HepG2 (cell line): ENCODE measurements around the gene KRT40. TPM values are rescaled to one million over a fixed set of nuclear protein-coding genes. Genes with fewer than 3 reads are reported as not detected.

Source experiments
- CSRNP2 ChIP-seq: sonication (generic); formaldehyde crosslinking; conservative IDR thresholded peaks from 2 replicates; pipeline ENCODE4 v1.8.0; 2022; ENCODE audit warnings: low read depth, missing genetic modification reagents
- DR1 ChIP-seq: sonication (generic); formaldehyde crosslinking; IDR thresholded peaks from 2 replicates; pipeline ENCODE4 v1.8.0; 2021; ENCODE audit warnings: mild to moderate bottlenecking, missing genetic modification reagents, inconsistent platforms
- FOSL2 ChIP-seq: sonication (generic); formaldehyde crosslinking; IDR thresholded peaks from 2 replicates; pipeline ENCODE4 v1.4.0; 2020; ENCODE audit warnings: missing genetic modification reagents
- PHF20 ChIP-seq: sonication (generic); formaldehyde crosslinking; IDR thresholded peaks from 2 replicates; pipeline ENCODE4 v1.5.0; 2020; ENCODE audit warnings: mild to moderate bottlenecking, missing genetic modification reagents
- PLSCR1 ChIP-seq: sonication (generic); formaldehyde crosslinking; IDR thresholded peaks from 2 replicates; pipeline ENCODE4 v1.5.0; 2020; ENCODE audit warnings: missing genetic modification reagents, mild to moderate bottlenecking, borderline replicate concordance
- SALL1 ChIP-seq: sonication (generic); formaldehyde crosslinking; IDR thresholded peaks from 2 replicates; pipeline ENCODE4 v1.8.0; 2022; ENCODE audit warnings: mild to moderate bottlenecking, missing genetic modification reagents
- SALL2 ChIP-seq: sonication (generic); formaldehyde crosslinking; IDR thresholded peaks from 2 replicates; pipeline ENCODE4 v1.8.1; 2023; ENCODE audit warnings: mild to moderate bottlenecking, missing genetic modification reagents, inconsistent platforms
- SMARCC2 ChIP-seq: fragments of 450-650 bp; IDR thresholded peaks from 2 replicates; pipeline ENCODE4 v1.6.1; 2017; ENCODE audit warnings: antibody characterized with exemption, mild to moderate bottlenecking
- ZBTB7A ChIP-seq: sonication (generic); formaldehyde crosslinking; IDR thresholded peaks from 2 replicates; pipeline ENCODE4 v1.8.0; 2022; ENCODE audit warnings: mild to moderate bottlenecking, missing genetic modification reagents
- ZNF788 ChIP-seq: sonication (generic); formaldehyde crosslinking; IDR thresholded peaks from 2 replicates; pipeline ENCODE4 v1.5.0; 2020; ENCODE audit warnings: mild to moderate bottlenecking, missing genetic modification reagents, borderline replicate concordance
- ZSCAN21 ChIP-seq: sonication (generic); formaldehyde crosslinking; IDR thresholded peaks from 2 replicates; pipeline ENCODE4 v1.8.0; 2022; ENCODE audit warnings: mild to moderate bottlenecking, missing genetic modification reagents, moderate library complexity, borderline replicate concordance
- polyA plus RNA-seq, 8 experiments: library from polyadenylated mRNA; depleted of rRNA in 3 of 8; stranded (reverse) in 7 of 8; unstranded in 1 of 8; fragments of >200 nt; fragmentation: Illumina TruSeq in 4 of 8; extraction: Trizol in 4 of 8; gene quantifications; 2 replicates each; pipeline versions ENCODE4 v1.2.1 to v1.2.3, GENCODE V29; 2011 to 2016; ENCODE audit warnings: low read depth in 4 of 8, missing spikeins in 1 of 8, mixed read lengths in 1 of 8; ENCODE audit not compliant: insufficient read depth in 1 of 8
- total RNA-seq, 5 experiments: library from RNA; depleted of rRNA; stranded (reverse); fragments of >200 nt; fragmentation: Illumina TruSeq; extraction: Trizol; gene quantifications; 2 replicates each; pipeline ENCODE4 v1.2.3, GENCODE V29; 2016; ENCODE audit warnings: low read depth in 1 of 5
- TF ChIP-seq, protein P1 (sequence below): IDR thresholded peaks from 2 replicates; pipeline ENCODE4 v1.6.1; 2016; ENCODE audit warnings: mild to moderate bottlenecking

The KRT40 gene
- total and polyA plus RNA-seq, 2 of the 13 experiments (the other 11 are each of a cell fraction or from before 2014, with no cell fraction given), result not detected

DNA sequence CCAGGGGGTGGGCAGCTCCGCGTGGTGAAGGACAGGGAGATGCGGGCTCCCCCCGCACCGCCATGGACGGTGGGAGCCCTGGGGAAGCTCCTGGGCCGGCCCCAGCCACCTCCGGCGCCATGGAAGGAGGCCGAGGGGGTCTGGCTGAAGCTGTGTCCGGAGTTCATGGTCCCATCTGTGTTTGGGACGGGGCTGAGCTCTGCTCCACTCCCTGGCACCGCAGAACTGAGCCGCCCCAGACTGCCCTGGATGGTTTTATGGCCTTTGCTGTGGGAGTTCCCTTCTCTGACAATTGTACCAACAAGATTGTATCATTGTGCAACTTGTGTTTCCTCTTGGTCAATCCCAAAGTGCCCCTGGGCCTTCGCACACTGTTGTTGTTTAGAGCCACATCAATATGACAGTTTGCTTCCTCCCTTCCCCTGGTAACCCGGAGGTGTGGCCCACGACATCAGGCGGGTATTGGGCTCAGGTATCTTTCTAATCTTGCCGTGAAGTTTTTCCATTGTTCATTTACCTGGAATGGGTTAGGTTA lies 47.6 kb downstream of the KRT40 start (continued):
- no peak for TF ChIP-seq CSRNP2 (CRISPR knock-in tag)
- peak; percentile 45; the same call in 1 of the 2 replicates for TF ChIP-seq SALL2
- peak; percentile 26; the same call in 1 of the 2 replicates for TF ChIP-seq ZNF788 (CRISPR knock-in tag)
- TF ChIP-seq PLSCR1 (CRISPR knock-in tag), result no peak
- TF ChIP-seq SALL1 (CRISPR knock-in tag), result peak; percentile 70
- TF ChIP-seq, protein P1, sequence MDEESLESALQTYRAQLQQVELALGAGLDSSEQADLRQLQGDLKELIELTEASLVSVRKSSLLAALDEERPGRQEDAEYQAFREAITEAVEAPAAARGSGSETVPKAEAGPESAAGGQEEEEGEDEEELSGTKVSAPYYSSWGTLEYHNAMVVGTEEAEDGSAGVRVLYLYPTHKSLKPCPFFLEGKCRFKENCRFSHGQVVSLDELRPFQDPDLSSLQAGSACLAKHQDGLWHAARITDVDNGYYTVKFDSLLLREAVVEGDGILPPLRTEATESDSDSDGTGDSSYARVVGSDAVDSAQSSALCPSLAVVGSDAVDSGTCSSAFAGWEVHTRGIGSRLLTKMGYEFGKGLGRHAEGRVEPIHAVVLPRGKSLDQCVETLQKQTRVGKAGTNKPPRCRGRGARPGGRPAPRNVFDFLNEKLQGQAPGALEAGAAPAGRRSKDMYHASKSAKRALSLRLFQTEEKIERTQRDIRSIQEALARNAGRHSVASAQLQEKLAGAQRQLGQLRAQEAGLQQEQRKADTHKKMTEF (CRISPR knock-in tag), result no peak
- TF ChIP-seq PHF20 (CRISPR knock-in tag), result no peak
- peak; percentile 40; the same call in 1 of the 2 replicates for TF ChIP-seq DR1
- TF ChIP-seq SMARCC2, result no peak
- no peak for TF ChIP-seq ZBTB7A (CRISPR knock-in tag)
- 0 out of 2 replicates have a peak, but pooled peaks have one; percentile 16 for TF ChIP-seq ZSCAN21
- TF ChIP-seq FOSL2 (CRISPR knock-in tag), result peak; percentile 24
